A549 (cell line): Measurements from ENCODE around the gene KANSL3. TPM values are rescaled to one million over a fixed set of nuclear protein-coding genes. Genes with fewer than 3 reads are reported as not detected.

Source experiments
- ATAC-seq, 2 experiments: fragments of 200-7000 bp in 1 of 2; fragments of >200 bp in 1 of 2; cut with Nextera tagmentation in 1 of 2; cut with Tn5 transposase in 1 of 2; 3 replicates each; pipeline versions ENCODE4 v1.8.0 to v1.9.1; 2018 to 2020; ENCODE audit warnings: mild to moderate bottlenecking in 1 of 2, moderate library complexity in 1 of 2
- CTCF ChIA-PET: fragments of 300-600 bp; sonication (Branson Sonifier 250); formaldehyde crosslinking; extraction: SDS; loops from one replicate; lab custom pipeline; 2021; ENCODE audit warnings: antibody characterized with exemption, inconsistent platforms; lab: Yijun Ruan, JAX
- POLR2A ChIA-PET: fragments of 350-600 bp; formaldehyde crosslinking; extraction: SDS; loops from one replicate; lab custom pipeline; 2021; ENCODE audit warnings: antibody characterized with exemption, inconsistent platforms; lab: Yijun Ruan, JAX
- DNase-seq, 2 experiments: peaks; one replicate each; pipeline versions ENCODE4 v3.0.0 to v3.0.0-alpha.2; 2011 to 2016; ENCODE audit warnings: low read depth in 1 of 2, low spot score in 1 of 2
- FAIRE-seq: peaks from 2 replicates; lab custom pipeline; 2011; peaks lifted over from hg19 to GRCh38; lab: Jason Lieb, UNC
- H3K27ac ChIP-seq, 2 experiments: fragments of >200 bp; sonication (Bioruptor Twin); formaldehyde crosslinking; 3 replicates each; pipeline ENCODE4 v1.5.1; 2016 to 2017
- H3K4me1 ChIP-seq: fragments of >200 bp; sonication (Bioruptor Twin); formaldehyde crosslinking; 3 replicates; pipeline ENCODE4 v1.6.1; 2016
- H3K4me2 ChIP-seq: fragments of >200 bp; sonication (Bioruptor Twin); formaldehyde crosslinking; 3 replicates; pipeline ENCODE4 v1.6.1; 2016
- H3K4me3 ChIP-seq: fragments of >200 bp; sonication (Bioruptor Twin); formaldehyde crosslinking; 3 replicates; pipeline ENCODE4 v1.5.1; 2016
- H3K9me3 ChIP-seq: fragments of >200 bp; sonication (Bioruptor Twin); formaldehyde crosslinking; 3 replicates; pipeline ENCODE4 v1.6.1; 2016
- CBX2 ChIP-seq: fragments of 200-600 bp; sonication (generic); IDR thresholded peaks from 2 replicates; pipeline ENCODE4 v1.6.1; 2016; ENCODE audit warnings: low read depth, mild to moderate bottlenecking, borderline replicate concordance
- CBX8 ChIP-seq: fragments of 200-600 bp; sonication (generic); IDR thresholded peaks from 2 replicates; pipeline ENCODE4 v1.6.1; 2016
- EHF ChIP-seq: fragments of 250-450 bp; sonication (Bioruptor Pico); IDR thresholded peaks from 2 replicates; pipeline ENCODE4 v1.5.0; 2020; ENCODE audit warnings: mild to moderate bottlenecking
- EHMT2 ChIP-seq: fragments of 200-600 bp; sonication (generic); IDR thresholded peaks from 2 replicates; pipeline ENCODE4 v1.6.1; 2016; ENCODE audit warnings: antibody characterized with exemption, low read depth, mild to moderate bottlenecking, moderate library complexity
- EP300 ChIP-seq, 2 experiments: fragments of >200 bp; sonication (Bioruptor Twin); formaldehyde crosslinking; IDR thresholded peaks; 2 replicates in 1 of 2; 3 replicates in 1 of 2; pipeline ENCODE4 v1.6.1; 2016 to 2017
- ESRRA ChIP-seq: fragments of 150-350 bp; IDR thresholded peaks from 2 replicates; pipeline ENCODE4 v1.6.1; 2014; ENCODE audit warnings: mild to moderate bottlenecking, low read length, borderline replicate concordance
- FOSB ChIP-seq: fragments of 250-450 bp; sonication (Bioruptor Pico); IDR thresholded peaks from 2 replicates; pipeline ENCODE4 v1.5.0; 2020; ENCODE audit warnings: mild to moderate bottlenecking, moderate library complexity
- FOSL2 ChIP-seq, 2 experiments: fragments of 450-650 bp in 1 of 2; fragments of >200 bp in 1 of 2; sonication (Bioruptor Twin) in 1 of 2; formaldehyde crosslinking; IDR thresholded peaks; 2 replicates each; pipeline versions ENCODE4 v1.5.0 to v1.6.1; 2016 to 2020; ENCODE audit warnings: mild to moderate bottlenecking in 1 of 2, moderate library complexity in 1 of 2
- FOXS1 ChIP-seq: fragments of 250-450 bp; sonication (Bioruptor Pico); IDR thresholded peaks from 2 replicates; pipeline ENCODE4 v1.5.0; 2020; ENCODE audit warnings: mild to moderate bottlenecking, moderate library complexity
- GATA3 ChIP-seq: IDR thresholded peaks from 2 replicates; pipeline ENCODE4 v1.6.1; 2012; ENCODE audit warnings: borderline replicate concordance
- HOXB13 ChIP-seq: fragments of 250-450 bp; sonication (Bioruptor Pico); IDR thresholded peaks from 2 replicates; pipeline ENCODE4 v1.5.0; 2020; ENCODE audit warnings: low read depth, mild to moderate bottlenecking, moderate library complexity
- HOXB5 ChIP-seq: fragments of 250-450 bp; sonication (Bioruptor Pico); IDR thresholded peaks from 2 replicates; pipeline ENCODE4 v1.5.0; 2020; ENCODE audit warnings: mild to moderate bottlenecking, moderate library complexity
- KDM5A ChIP-seq: fragments of 200-600 bp; sonication (generic); IDR thresholded peaks from 2 replicates; pipeline ENCODE4 v1.6.1; 2016; ENCODE audit warnings: antibody characterized with exemption, mild to moderate bottlenecking
- NFE2L2 ChIP-seq: fragments of 150-350 bp; conservative IDR thresholded peaks from 2 replicates; pipeline ENCODE4 v1.6.1; 2014; ENCODE audit warnings: low read length
- NR3C1 ChIP-seq: fragments of >200 bp; sonication (Bioruptor Twin); formaldehyde crosslinking; IDR thresholded peaks from 3 replicates; pipeline ENCODE4 v1.6.1; 2017
- POLR2A ChIP-seq: IDR thresholded peaks from 2 replicates; pipeline ENCODE4 v1.6.1; 2012; ENCODE audit warnings: mild to moderate bottlenecking, low read length
- POLR2AphosphoS2 ChIP-seq: conservative IDR thresholded peaks from 2 replicates; pipeline ENCODE4 v1.6.1; 2012; ENCODE audit warnings: low read length, improper control_type of control experiment, inconsistent platforms
- RFX5 ChIP-seq: fragments of 450-650 bp; IDR thresholded peaks from 2 replicates; pipeline ENCODE4 v1.7.1; 2014; ENCODE audit warnings: antibody characterized with exemption, mild to moderate bottlenecking, moderate library complexity
- WGBS: methylation state at CpG from one replicate; pipeline ENCODE4 v1.1.6; 2017; ENCODE audit errors: missing lambda C conversion rate; 5-methylcytosine and 5-hydroxymethylcytosine counted together
- polyA plus RNA-seq, 4 experiments: library from polyadenylated mRNA; depleted of rRNA in 3 of 4; stranded (reverse); fragments of >200 nt; fragmentation: RNase III in 1 of 4; extraction: RNeasy Plus Mini Kit Qiagen cat#74134 plus additional on column Dnase treatment in 1 of 4; gene quantifications; 2 replicates in 3 of 4; 3 replicates in 1 of 4; pipeline ENCODE4 v1.2.3, GENCODE V29; 2011 to 2017
- TF ChIP-seq, protein P1 (sequence below): fragments of 450-650 bp; IDR thresholded peaks from 2 replicates; pipeline ENCODE4 v1.6.1; 2014; ENCODE audit warnings: antibody characterized with exemption
- TF ChIP-seq, protein P2 (sequence below): fragments of >200 bp; sonication (Bioruptor Twin); formaldehyde crosslinking; IDR thresholded peaks from 2 replicates; pipeline ENCODE4 v1.6.1; 2016
- TF ChIP-seq, protein P3 (sequence below): fragments of >200 bp; sonication (Bioruptor Twin); formaldehyde crosslinking; IDR thresholded peaks from 3 replicates; pipeline ENCODE4 v1.6.1; 2016
- TF ChIP-seq, protein P4 (sequence below): IDR thresholded peaks from 2 replicates; pipeline ENCODE4 v1.6.1; 2012
- TF ChIP-seq, protein P5 (sequence below): IDR thresholded peaks from 2 replicates; pipeline ENCODE4 v1.6.1; 2012; ENCODE audit warnings: low read depth, borderline replicate concordance

KANSL3 gene
- polyA plus RNA-seq, 2 of the 4 experiments (the other 2 are of a cell fraction), result 23.0 to 25.2 TPM

DNA sequence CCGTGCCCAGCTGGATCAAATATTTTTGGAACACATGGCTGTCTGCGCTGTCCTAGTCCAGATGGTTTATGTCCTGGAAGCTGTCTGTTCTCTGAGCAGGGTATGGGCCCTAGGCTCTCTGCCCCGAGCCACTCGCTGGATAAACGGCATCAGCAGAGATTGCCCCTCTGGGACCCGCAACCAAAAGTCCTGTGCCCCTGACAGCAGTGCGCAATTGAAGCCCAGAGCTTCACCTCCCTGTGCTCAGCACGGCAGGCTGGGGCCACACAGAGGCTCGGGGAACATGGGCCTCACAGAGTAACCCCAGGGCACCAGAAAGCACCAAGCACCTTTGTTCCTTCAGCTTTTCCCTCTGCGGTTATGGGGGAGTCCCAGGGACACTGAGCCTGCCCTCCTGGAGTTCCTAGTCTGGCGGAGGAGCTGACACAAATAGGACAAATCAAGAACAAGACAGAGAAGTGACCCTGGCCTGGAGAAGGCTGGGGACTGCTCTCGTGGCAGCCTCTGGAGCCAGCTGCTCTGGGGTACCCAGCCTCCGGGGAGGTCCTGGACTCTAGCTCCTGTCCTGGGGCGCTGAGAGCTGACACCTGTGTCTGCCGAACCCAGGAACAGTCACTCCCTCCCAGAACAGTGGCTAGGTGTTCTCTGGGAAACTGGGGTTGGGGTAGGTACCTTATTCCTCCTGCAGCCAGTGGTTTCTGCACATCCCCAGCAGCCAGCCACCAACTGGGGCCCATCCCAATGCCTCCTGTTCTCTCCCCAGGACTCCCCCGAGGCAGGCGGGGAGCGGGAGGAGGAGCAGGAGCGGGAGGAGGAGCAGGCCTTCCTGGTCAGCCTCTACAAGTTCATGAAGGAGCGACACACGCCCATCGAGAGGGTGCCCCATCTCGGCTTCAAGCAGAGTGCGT, 89.3 kb downstream of the KANSL3 start:
- FAIRE-seq (no peak), DNase-seq (no peak), ATAC-seq (no peak)
- Histone ChIP-seq H3K9me3 (no peaks in the 10 kb centered on the region), H3K4me3 (no peak overlapping the region), H3K4me2 (no peak overlapping the region), H3K27ac (peak overlapping the region in 1 of 2 experiments; percentile 88; a peak in 2 of 6 replicates), H3K4me1 (peaks cover 11% of the 10 kb centered on the region; the same call in 2 of the 3 replicates)
- CTCF ChIA-PET, result interaction anchor here (0.7 to 12.0 kb wide), 26 partner anchors 9 to 432 kb away, joined by 3 to 186 read pairs (median 7); partner anchors contain the start of genes CNNM4 and KANSL3
- whole genome bisulfite sequencing, result 87% methylated on average over 21 of the region's 24 CpGs
- no peak for TF ChIP-seq RFX5
- TF ChIP-seq EHMT2, result no peak
- TF ChIP-seq, protein P1, sequence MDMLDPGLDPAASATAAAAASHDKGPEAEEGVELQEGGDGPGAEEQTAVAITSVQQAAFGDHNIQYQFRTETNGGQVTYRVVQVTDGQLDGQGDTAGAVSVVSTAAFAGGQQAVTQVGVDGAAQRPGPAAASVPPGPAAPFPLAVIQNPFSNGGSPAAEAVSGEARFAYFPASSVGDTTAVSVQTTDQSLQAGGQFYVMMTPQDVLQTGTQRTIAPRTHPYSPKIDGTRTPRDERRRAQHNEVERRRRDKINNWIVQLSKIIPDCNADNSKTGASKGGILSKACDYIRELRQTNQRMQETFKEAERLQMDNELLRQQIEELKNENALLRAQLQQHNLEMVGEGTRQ, result no peak
- no peak for TF ChIP-seq HOXB13
- no peak for TF ChIP-seq EP300 (IDR thresholded peaks at IDR 0.05)
- TF ChIP-seq FOXS1 (CRISPR knock-in tag), result no peak
- no peak for TF ChIP-seq NFE2L2
- no peak for TF ChIP-seq FOSL2 (IDR thresholded peaks at IDR 0.05)
- TF ChIP-seq FOSL2 (CRISPR knock-in tag; IDR thresholded peaks at IDR 0.05), result no peak
- TF ChIP-seq EHF, result no peak
- no peak for TF ChIP-seq NR3C1
- TF ChIP-seq POLR2A, result no peak
- TF ChIP-seq, protein P2, sequence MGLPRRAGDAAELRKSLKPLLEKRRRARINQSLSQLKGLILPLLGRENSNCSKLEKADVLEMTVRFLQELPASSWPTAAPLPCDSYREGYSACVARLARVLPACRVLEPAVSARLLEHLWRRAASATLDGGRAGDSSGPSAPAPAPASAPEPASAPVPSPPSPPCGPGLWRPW, result no peak
- no peak for TF ChIP-seq HOXB5 (CRISPR knock-in tag)
- TF ChIP-seq CBX2, result no peak
- TF ChIP-seq CBX8, result no peak
- no peak for TF ChIP-seq ESRRA
- TF ChIP-seq KDM5A, result no peak
- no peak for TF ChIP-seq FOSB
- POLR2A ChIA-PET, result no interaction called here

DNA sequence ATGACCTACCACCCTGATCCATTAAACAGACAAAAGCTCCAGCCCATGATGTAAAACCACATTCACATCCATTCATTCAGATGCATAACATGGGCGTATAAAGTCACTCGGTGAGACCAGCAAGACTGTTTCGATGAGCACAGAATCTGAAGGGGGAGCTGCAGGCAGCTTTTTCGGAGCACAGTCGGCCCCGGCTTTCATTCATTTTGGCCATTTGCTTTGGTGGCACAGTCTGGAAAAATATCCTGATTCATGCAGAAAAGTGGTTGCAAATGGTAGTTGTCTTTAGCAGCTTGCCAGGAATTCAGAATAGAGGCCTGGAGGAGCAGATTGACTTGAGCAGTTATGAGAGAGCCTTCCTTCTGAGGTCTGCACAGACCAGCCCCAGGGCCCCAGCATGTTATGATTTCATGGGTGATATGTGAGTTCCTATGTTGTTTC, 90.4 kb downstream of the KANSL3 start:
- no peak for ATAC-seq
- CTCF ChIA-PET, result interaction anchor here (0.6 to 12.0 kb wide), 11 partner anchors 10 to 431 kb away, joined by 3 to 186 read pairs (median 3); partner anchors contain the start of gene CNNM4
- 90% methylated on average over 6 of the region's 6 CpGs for WGBS
- H3K9me3 ChIP-seq, result no peaks in the 10 kb centered on the region
- peaks cover 11% of the 10 kb centered on the region; the same call in 2 of the 3 replicates for H3K4me1 ChIP-seq
- POLR2A ChIA-PET, result no interaction called here
- no peak overlapping the region for H3K4me2 ChIP-seq
- no peak for FAIRE-seq
- H3K4me3 ChIP-seq, result no peak overlapping the region
- no peak for TF ChIP-seq GATA3
- TF ChIP-seq, protein P3, sequence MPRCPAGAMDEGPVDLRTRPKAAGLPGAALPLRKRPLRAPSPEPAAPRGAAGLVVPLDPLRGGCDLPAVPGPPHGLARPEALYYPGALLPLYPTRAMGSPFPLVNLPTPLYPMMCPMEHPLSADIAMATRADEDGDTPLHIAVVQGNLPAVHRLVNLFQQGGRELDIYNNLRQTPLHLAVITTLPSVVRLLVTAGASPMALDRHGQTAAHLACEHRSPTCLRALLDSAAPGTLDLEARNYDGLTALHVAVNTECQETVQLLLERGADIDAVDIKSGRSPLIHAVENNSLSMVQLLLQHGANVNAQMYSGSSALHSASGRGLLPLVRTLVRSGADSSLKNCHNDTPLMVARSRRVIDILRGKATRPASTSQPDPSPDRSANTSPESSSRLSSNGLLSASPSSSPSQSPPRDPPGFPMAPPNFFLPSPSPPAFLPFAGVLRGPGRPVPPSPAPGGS, result no peak
- TF ChIP-seq POLR2AphosphoS2, result no peak
- TF ChIP-seq EP300 (IDR thresholded peaks at IDR 0.05), result no peak
- TF ChIP-seq, protein P4, sequence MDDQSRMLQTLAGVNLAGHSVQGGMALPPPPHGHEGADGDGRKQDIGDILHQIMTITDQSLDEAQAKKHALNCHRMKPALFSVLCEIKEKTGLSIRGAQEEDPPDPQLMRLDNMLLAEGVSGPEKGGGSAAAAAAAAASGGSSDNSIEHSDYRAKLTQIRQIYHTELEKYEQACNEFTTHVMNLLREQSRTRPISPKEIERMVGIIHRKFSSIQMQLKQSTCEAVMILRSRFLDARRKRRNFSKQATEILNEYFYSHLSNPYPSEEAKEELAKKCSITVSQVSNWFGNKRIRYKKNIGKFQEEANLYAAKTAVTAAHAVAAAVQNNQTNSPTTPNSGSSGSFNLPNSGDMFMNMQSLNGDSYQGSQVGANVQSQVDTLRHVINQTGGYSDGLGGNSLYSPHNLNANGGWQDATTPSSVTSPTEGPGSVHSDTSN, result no peak
- TF ChIP-seq, protein P5, sequence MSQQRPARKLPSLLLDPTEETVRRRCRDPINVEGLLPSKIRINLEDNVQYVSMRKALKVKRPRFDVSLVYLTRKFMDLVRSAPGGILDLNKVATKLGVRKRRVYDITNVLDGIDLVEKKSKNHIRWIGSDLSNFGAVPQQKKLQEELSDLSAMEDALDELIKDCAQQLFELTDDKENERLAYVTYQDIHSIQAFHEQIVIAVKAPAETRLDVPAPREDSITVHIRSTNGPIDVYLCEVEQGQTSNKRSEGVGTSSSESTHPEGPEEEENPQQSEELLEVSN, result no peak
- TF ChIP-seq, protein P1, result no peak
- TF ChIP-seq, all 56 proteins: peak for 0
- no peak for DNase-seq
- H3K27ac ChIP-seq, result no peak overlapping the region
